Left lung (tissue), 10 donors: ENCODE measurements around the gene KRT74. TPM values are rescaled to one million over a fixed set of nuclear protein-coding genes. Genes with fewer than 3 reads are reported as not detected.

ENCODE experiments used
- ATAC-seq: fragments of 200-7000 bp; cut with Tn5 transposase; one replicate; pipeline ENCODE4 v1.9.1; 2020; ENCODE audit warnings: moderate library complexity
- DNase-seq, 4 donors: peaks; one replicate each; pipeline ENCODE4 v3.0.0-alpha.2; 2013 to 2020
- H3K27ac ChIP-seq, 2 donors: fragments of 200-600 bp; sonication (generic) in 1 of 2; one replicate each; pipeline versions ENCODE4 v1.5.0 to v1.8.0; 2020 to 2021
- H3K27me3 ChIP-seq, 2 donors: fragments of 200-600 bp; sonication (generic) in 1 of 2; one replicate each; pipeline versions ENCODE4 v1.5.0 to v1.8.0; 2020 to 2021
- H3K36me3 ChIP-seq, 2 donors: fragments of 200-600 bp; sonication (generic) in 1 of 2; one replicate each; pipeline versions ENCODE4 v1.5.0 to v1.8.0; 2020 to 2021
- H3K4me1 ChIP-seq, 2 donors: fragments of 200-600 bp; one replicate each; pipeline ENCODE4 v1.8.0; 2021
- H3K4me3 ChIP-seq, 2 donors: fragments of 200-600 bp; sonication (generic) in 1 of 2; one replicate each; pipeline versions ENCODE4 v1.5.0 to v1.8.0; 2020 to 2021; ENCODE audit warnings: mild to moderate bottlenecking in 1 of 2
- H3K9me3 ChIP-seq, 2 donors: fragments of 200-600 bp; sonication (generic) in 1 of 2; one replicate each; pipeline versions ENCODE4 v1.5.0 to v1.8.0; 2020 to 2021
- CTCF ChIP-seq, 2 donors: fragments of 200-600 bp; sonication (generic) in 1 of 2; IDR thresholded peaks; one replicate each; pipeline versions ENCODE4 v1.5.0 to v1.8.0; 2021; ENCODE audit warnings: antibody characterized with exemption in 2 of 2
- intact Hi-C, 2 donors: fragments of 100-400 bp; cut with DNase I; formaldehyde crosslinking; loops; one replicate each; pipeline versions ENCODE4 v1.11.2 to v1.14.2; 2022
- polyA plus RNA-seq, 6 donors: library from polyadenylated mRNA; unstranded; fragments of 120-200 nt; gene quantifications; one replicate each; pipeline ENCODE4 v1.2.1, GENCODE V29; 2013; ENCODE audit not compliant: insufficient read length in 6 of 6
- total RNA-seq, 2 donors: library from RNA; stranded (reverse); fragmentation: NEBNext Ultra II Directional; extraction: Animal tissue kit (Norgen Biotek cat#: 25700); gene quantifications; one replicate each; pipeline ENCODE4 v1.2.1, GENCODE V29; 2021
- donor health status: DM: no; HTN: yes; CAD: no.
- donor health status: DM: no; HTN: no; CAD: no.

KRT74 gene
- total and polyA plus RNA-seq, 8 donors = not detected

GRCh38 chr12:52559979-52560378 is 13.7 kb downstream of the KRT74 start:
- H3K36me3 ChIP-seq = no peaks in the 10 kb centered on the region
- no peaks in the 10 kb centered on the region for H3K4me1 ChIP-seq
- H3K4me3 ChIP-seq = no peak overlapping the region
- TF ChIP-seq CTCF (IDR thresholded peaks at IDR 0.05) = no peak
- DNase-seq (no peak), ATAC-seq (no peak)
- intact Hi-C loops = no loop called here
- no peaks in the 10 kb centered on the region for H3K9me3 ChIP-seq
- H3K27me3 ChIP-seq = peaks cover 19 to 86% of the 10 kb centered on the region in 2 donors
- H3K27ac ChIP-seq = no peak overlapping the region

GRCh38 chr12:52558781-52559445 is 14.7 kb downstream of the KRT74 start:
- no peak overlapping the region for H3K4me3 ChIP-seq
- peaks cover 16 to 85% of the 10 kb centered on the region in 2 donors for H3K27me3 ChIP-seq
- TF ChIP-seq CTCF (IDR thresholded peaks at IDR 0.05) = no peak
- no peaks in the 10 kb centered on the region for H3K9me3 ChIP-seq
- intact Hi-C loops = no loop called here
- ATAC-seq (no peak), DNase-seq (no peak)
- no peaks in the 10 kb centered on the region for H3K4me1 ChIP-seq
- H3K27ac ChIP-seq = no peak overlapping the region
- no peaks in the 10 kb centered on the region for H3K36me3 ChIP-seq

GRCh38 chr12:52557476-52557875 is 16.2 kb downstream of the KRT74 start:
- intact Hi-C loops = no loop called here
- peaks cover 10 to 83% of the 10 kb centered on the region in 2 donors for H3K27me3 ChIP-seq
- DNase-seq = no peak
- no peak for TF ChIP-seq CTCF (IDR thresholded peaks at IDR 0.05)
- no peaks in the 10 kb centered on the region for H3K9me3 ChIP-seq
- H3K4me1 ChIP-seq = no peaks in the 10 kb centered on the region
- H3K27ac ChIP-seq = no peak overlapping the region
- H3K4me3 ChIP-seq = no peak overlapping the region
- no peaks in the 10 kb centered on the region for H3K36me3 ChIP-seq
- no peak for ATAC-seq

- H3K27ac ChIP-seq = no peak overlapping the region
- DNase-seq (no peak), ATAC-seq (no peak)
- TF ChIP-seq CTCF (IDR thresholded peaks at IDR 0.05) = no peak
- H3K27me3 ChIP-seq = peaks cover 10 to 84% of the 10 kb centered on the region in 2 donors
- intact Hi-C loops = no loop called here
- H3K4me1 ChIP-seq = no peaks in the 10 kb centered on the region
- no peaks in the 10 kb centered on the region for H3K9me3 ChIP-seq
- no peak overlapping the region for H3K4me3 ChIP-seq
- no peaks in the 10 kb centered on the region for H3K36me3 ChIP-seq
Observed at GRCh38 chr12:52555577-52555976, 18.1 kb downstream of the KRT74 start.

- Histone ChIP-seq H3K27me3 (peaks cover 6 to 79% of the 10 kb centered on the region in 2 donors), H3K9me3 (no peaks in the 10 kb centered on the region), H3K27ac (no peak within 1 kb of the TSS), H3K36me3 (no peaks in the 10 kb centered on the region), H3K4me1 (no peaks in the 10 kb centered on the region), H3K4me3 (no peak within 1 kb of the TSS)
- ATAC-seq (no peak), DNase-seq (no peak)
- no peak for TF ChIP-seq CTCF (IDR thresholded peaks at IDR 0.05)
- intact Hi-C loops = no loop called here
Observed at GRCh38 chr12:52552681-52553195, 20.9 kb downstream of the KRT74 start, which contains the start of gene KRT71. KRT71 (minus strand) TSS chr12:52553145; CDS start chr12:52553077, 68 bp downstream.
